ENCODE data around the gene ZNF227.

The ZNF227 gene

GRCh38 chr19:44258835-44259413, 46.6 kb downstream of the ZNF227 start:
- no peak for DNase-seq (ENCODE audit: low spot score)
- H3K4me1 Mint-ChIP-seq (ENCODE audit: low read depth) = no peaks in the 10 kb centered on the region
- H3K9me3 Mint-ChIP-seq = peaks cover 77% of the 10 kb centered on the region
- H3K27me3 Mint-ChIP-seq (ENCODE audit: low read depth) = no peaks in the 10 kb centered on the region
- H3K36me3 Mint-ChIP-seq (ENCODE audit: low read depth) = no peaks in the 10 kb centered on the region
- no peak overlapping the region for H3K4me3 Mint-ChIP-seq
- no peak overlapping the region for H3K27ac Mint-ChIP-seq

GRCh38 chr19:44260343-44260681, 48.0 kb downstream of the ZNF227 start:
- no peak overlapping the region for H3K27ac Mint-ChIP-seq
- peaks cover 68% of the 10 kb centered on the region for H3K9me3 Mint-ChIP-seq
- H3K36me3 Mint-ChIP-seq (ENCODE audit: low read depth) = no peaks in the 10 kb centered on the region
- peak overlapping the region; percentile 60 for H3K4me3 Mint-ChIP-seq
- H3K4me1 Mint-ChIP-seq (ENCODE audit: low read depth) = no peaks in the 10 kb centered on the region
- no peak for DNase-seq (ENCODE audit: low spot score)
- H3K27me3 Mint-ChIP-seq (ENCODE audit: low read depth) = no peaks in the 10 kb centered on the region

DNA sequence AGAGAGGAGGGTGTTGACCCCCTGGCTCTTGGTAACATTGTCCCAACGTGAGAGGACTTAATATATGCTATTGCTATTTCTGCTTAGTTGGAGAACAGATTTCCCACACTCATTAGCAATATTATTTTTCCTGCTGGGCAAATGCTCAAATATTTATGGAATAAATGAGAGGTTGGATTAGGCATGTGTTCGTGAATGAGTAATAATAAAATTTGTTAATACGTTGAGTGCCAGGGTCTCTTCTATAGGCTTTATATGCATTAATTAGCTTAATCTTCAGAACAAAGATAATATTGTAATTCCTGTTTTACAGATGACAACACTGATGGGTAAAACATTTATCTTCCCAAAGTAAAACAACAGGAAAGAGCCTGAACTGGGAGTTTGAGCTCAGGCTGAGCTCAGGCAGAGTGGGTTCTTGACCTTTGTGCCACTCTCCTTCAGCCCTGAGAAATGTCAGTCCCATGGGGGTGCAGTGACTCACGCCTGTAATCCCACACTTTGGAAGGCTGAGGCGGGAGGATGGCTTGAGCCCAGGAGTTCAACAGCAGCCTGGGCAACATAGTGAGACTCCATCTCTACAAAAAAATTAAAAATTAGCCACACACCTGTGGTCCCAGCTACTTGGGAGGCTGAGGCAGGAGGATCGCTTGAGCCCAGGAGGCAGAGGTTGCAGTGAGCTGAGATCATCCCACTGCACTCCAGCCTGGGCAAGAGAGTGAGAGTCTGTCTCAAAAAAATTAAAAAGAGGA, 48.5 kb downstream of the ZNF227 start:
- no peaks in the 10 kb centered on the region for H3K36me3 Mint-ChIP-seq (ENCODE audit: low read depth)
- H3K4me1 Mint-ChIP-seq (ENCODE audit: low read depth) = no peaks in the 10 kb centered on the region
- no peak overlapping the region for H3K4me3 Mint-ChIP-seq
- no peaks in the 10 kb centered on the region for H3K27me3 Mint-ChIP-seq (ENCODE audit: low read depth)
- no peak overlapping the region for H3K27ac Mint-ChIP-seq
- DNase-seq (ENCODE audit: low spot score) = no peak
- H3K9me3 Mint-ChIP-seq = peaks cover 66% of the 10 kb centered on the region

- Mint-ChIP-seq H3K4me3 (no peak overlapping the region), H3K27ac (no peak overlapping the region), H3K4me1 (ENCODE audit: low read depth) (no peaks in the 10 kb centered on the region), H3K27me3 (ENCODE audit: low read depth) (no peaks in the 10 kb centered on the region), H3K9me3 (peaks cover 79% of the 10 kb centered on the region), H3K36me3 (ENCODE audit: low read depth) (no peaks in the 10 kb centered on the region)
- no peak for DNase-seq (ENCODE audit: low spot score)
These were observed 65.0 kb downstream of the ZNF227 start for GRCh38 chr19:44277331-44277730.

GRCh38 chr19:44278181-44278690, 65.9 kb downstream of the ZNF227 start:
- H3K36me3 Mint-ChIP-seq (ENCODE audit: low read depth) = peaks cover 2% of the 10 kb centered on the region
- H3K4me3 Mint-ChIP-seq = no peak overlapping the region
- no peak for DNase-seq (ENCODE audit: low spot score)
- no peaks in the 10 kb centered on the region for H3K4me1 Mint-ChIP-seq (ENCODE audit: low read depth)
- H3K9me3 Mint-ChIP-seq = peaks cover 81% of the 10 kb centered on the region
- H3K27ac Mint-ChIP-seq = no peak overlapping the region
- H3K27me3 Mint-ChIP-seq (ENCODE audit: low read depth) = no peaks in the 10 kb centered on the region

DNA sequence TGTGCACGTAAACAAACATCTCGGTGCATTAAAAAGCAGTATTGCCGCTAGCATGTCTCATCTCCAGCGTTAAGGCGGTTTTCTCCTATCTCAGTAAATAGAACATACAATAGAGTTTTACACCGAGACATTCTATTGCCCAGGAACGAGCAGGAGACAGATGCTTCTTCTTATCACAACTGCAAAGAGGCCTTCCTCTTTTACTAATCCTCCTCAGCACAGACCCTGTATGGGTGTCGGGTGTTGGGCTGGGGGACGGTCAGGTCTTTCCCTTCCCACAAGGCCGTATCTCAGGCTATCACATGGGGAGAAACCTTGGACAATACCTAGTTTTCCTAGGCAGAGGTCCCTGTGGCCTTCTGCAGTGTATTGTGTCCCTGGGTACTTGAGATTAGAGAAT, 68.6 kb downstream of the ZNF227 start:
- Mint-ChIP-seq H3K4me3 (no peak overlapping the region), H3K36me3 (ENCODE audit: low read depth) (peaks cover 4% of the 10 kb centered on the region), H3K27me3 (ENCODE audit: low read depth) (no peaks in the 10 kb centered on the region), H3K4me1 (ENCODE audit: low read depth) (no peaks in the 10 kb centered on the region), H3K9me3 (peaks cover 75% of the 10 kb centered on the region), H3K27ac (no peak overlapping the region)
- no peak for DNase-seq (ENCODE audit: low spot score)

- DNase-seq (ENCODE audit: low spot score) = no peak
- Mint-ChIP-seq H3K36me3 (ENCODE audit: low read depth) (peaks cover 9% of the 10 kb centered on the region), H3K27me3 (ENCODE audit: low read depth) (no peaks in the 10 kb centered on the region), H3K4me1 (ENCODE audit: low read depth) (no peaks in the 10 kb centered on the region), H3K4me3 (no peak overlapping the region), H3K27ac (no peak overlapping the region), H3K9me3 (peaks cover 79% of the 10 kb centered on the region)
These were observed 70.5 kb downstream of the ZNF227 start for GRCh38 chr19:44282846-44283245.

DNA sequence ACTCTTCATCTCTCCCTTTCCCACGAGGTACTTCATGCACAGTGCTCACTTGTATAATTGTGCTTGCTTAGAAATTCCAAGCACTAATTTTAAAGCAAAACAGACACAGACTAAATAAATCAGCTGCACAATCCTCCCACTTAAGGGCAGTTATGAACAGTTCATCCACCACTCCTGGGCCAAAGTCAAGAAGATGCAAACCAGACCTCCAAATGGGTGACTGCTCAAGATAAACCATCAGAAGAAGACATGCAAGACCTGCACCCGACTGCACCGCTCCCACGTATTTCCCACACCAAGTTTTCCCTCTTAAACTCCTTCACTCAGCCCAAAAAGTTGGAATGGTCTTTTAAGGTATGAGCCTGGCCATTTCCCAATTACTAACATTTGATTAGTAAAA, 72.6 kb downstream of the ZNF227 start:
- Mint-ChIP-seq H3K4me1 (ENCODE audit: low read depth) (no peaks in the 10 kb centered on the region), H3K36me3 (ENCODE audit: low read depth) (peaks cover 30% of the 10 kb centered on the region), H3K4me3 (no peak overlapping the region), H3K9me3 (peaks cover 82% of the 10 kb centered on the region), H3K27me3 (ENCODE audit: low read depth) (no peaks in the 10 kb centered on the region), H3K27ac (no peak overlapping the region)
- DNase-seq (ENCODE audit: low spot score) = no peak
